PC-9 (cell line): Measurements from ENCODE around the gene PSMC4. TPM values are rescaled to one million over a fixed set of nuclear protein-coding genes. Genes with fewer than 3 reads are reported as not detected.

Source experiments
- BruUV-seq: library from RNA; stranded (reverse); fragments of 400-500 nt; replicated peaks from 2 replicates; lab custom pipeline; 2021; lab: Mats Ljungman, UMichigan
- CTCF ChIA-PET: fragments of 300-600 bp; sonication (Branson Sonifier 250); formaldehyde crosslinking; loops from one replicate; lab custom pipeline; 2022; ENCODE audit warnings: antibody characterized with exemption; lab: Charles Lee
- POLR2A ChIA-PET: fragments of 300-600 bp; sonication (Branson Sonifier 250); formaldehyde crosslinking; loops from one replicate; lab custom pipeline; 2022; ENCODE audit warnings: antibody characterized with exemption; ENCODE audit not compliant: unreplicated experiment; lab: Charles Lee
- DNase-seq, 2 experiments: peaks; one replicate each; pipeline versions ENCODE4 v3.0.0 to v3.0.0-alpha.2; 2015 to 2022; ENCODE audit warnings: mixed read lengths in 1 of 2
- H2AFZ ChIP-seq: fragments of 200-600 bp; sonication (generic); 2 replicates; pipeline ENCODE4 v1.8.1; 2017; ENCODE audit warnings: antibody characterized with exemption
- H3F3A ChIP-seq: fragments of 200-600 bp; sonication (generic); 2 replicates; pipeline ENCODE4 v1.8.1; 2017; ENCODE audit warnings: antibody characterized with exemption, mild to moderate bottlenecking, low read depth; ENCODE audit not compliant: insufficient read depth
- H3K27ac ChIP-seq: fragments of 200-600 bp; sonication (generic); 2 replicates; pipeline ENCODE4 v1.6.1; 2016; ENCODE audit warnings: mixed run types
- H3K27me3 ChIP-seq: fragments of 200-600 bp; sonication (generic); 2 replicates; pipeline ENCODE4 v1.6.1; 2016; ENCODE audit warnings: low read depth, mixed run types; ENCODE audit not compliant: insufficient read depth
- H3K36me3 ChIP-seq: fragments of 200-600 bp; sonication (generic); 2 replicates; pipeline ENCODE4 v1.6.1; 2016; ENCODE audit warnings: low read depth, mixed run types
- H3K4me1 ChIP-seq: fragments of 200-600 bp; sonication (generic); replicated peaks from 2 replicates; pipeline ENCODE4 v1.6.1; 2016; ENCODE audit warnings: mixed run types; ENCODE audit not compliant: insufficient read depth
- H3K4me2 ChIP-seq: fragments of 200-600 bp; sonication (generic); 2 replicates; pipeline ENCODE4 v1.6.1; 2017; ENCODE audit warnings: mixed run types
- H3K4me3 ChIP-seq: fragments of 200-600 bp; sonication (generic); 2 replicates; pipeline ENCODE4 v1.6.1; 2016; ENCODE audit warnings: mixed run types
- H3K79me2 ChIP-seq: fragments of 200-600 bp; sonication (generic); 2 replicates; pipeline ENCODE4 v1.6.1; 2017; ENCODE audit warnings: low read depth, mixed run types
- H3K9me2 ChIP-seq: fragments of 200-600 bp; sonication (generic); 2 replicates; pipeline ENCODE4 v1.8.1; 2017; ENCODE audit warnings: mild to moderate bottlenecking; ENCODE audit not compliant: insufficient read depth
- H3K9me3 ChIP-seq: fragments of 200-600 bp; sonication (generic); 2 replicates; pipeline ENCODE4 v1.8.1; 2016; ENCODE audit warnings: low read depth; ENCODE audit not compliant: insufficient read depth
- H4K20me1 ChIP-seq: fragments of 200-600 bp; sonication (generic); 2 replicates; pipeline ENCODE4 v1.8.1; 2017; ENCODE audit not compliant: insufficient read depth
- CTCF ChIP-seq: fragments of 200-600 bp; sonication (generic); conservative IDR thresholded peaks from 2 replicates; pipeline ENCODE4 v1.6.1; 2017; ENCODE audit warnings: mixed run types, antibody characterized with exemption, mild to moderate bottlenecking, moderate library complexity
- EZH2 ChIP-seq: fragments of 200-600 bp; sonication (generic); IDR thresholded peaks from 2 replicates; pipeline ENCODE4 v1.8.0; 2017; ENCODE audit warnings: antibody characterized with exemption, low read depth
- intact Hi-C: fragments of 100-400 bp; cut with micrococcal nuclease; formaldehyde crosslinking; loops from one replicate; pipeline ENCODE4 v1.10.0; 2022; ENCODE audit not compliant: unreplicated experiment
- total RNA-seq: library from RNA; stranded (reverse); gene quantifications from 2 replicates; pipeline ENCODE4 v1.2.3, GENCODE V29; 2021

Gene PSMC4
- total RNA-seq, 1 experiment from 2014 or later: 110 TPM

GRCh38 chr19:39941615-39942365 is 29.2 kb upstream of the PSMC4 start:
- Histone ChIP-seq H4K20me1 (no peaks in the 10 kb centered on the region), H3K4me1 (peaks cover 32% of the 10 kb centered on the region), H3K27me3 (no peaks in the 10 kb centered on the region), H3K4me3 (no peak overlapping the region), H2AFZ (no peak overlapping the region), H3K27ac (peak overlapping the region; percentile 19; the same call in 1 of the 2 replicates), H3K9me3 (peaks cover 6% of the 10 kb centered on the region; the same call in 1 of the 2 replicates), H3K79me2 (no peaks in the 10 kb centered on the region), H3K36me3 (no peaks in the 10 kb centered on the region), H3K9me2 (no peaks in the 10 kb centered on the region), H3F3A (peaks cover 13% of the 10 kb centered on the region; the same call in 1 of the 2 replicates), H3K4me2 (peak overlapping the region; percentile 56)
- intact Hi-C loops: no loop called here
- no TSS peak for BruUV-seq
- TF ChIP-seq EZH2 (no peak), CTCF (no peak)
- ChIA-PET POLR2A (interaction anchor here (0.5 kb wide), 1 partner anchor 538 kb away, joined by 3 read pairs; no protein-coding TSS in a partner anchor), CTCF (interaction anchor here (0.6 kb wide), 1 partner anchor 535 kb away, joined by 4 read pairs; the partner anchor contains the start of gene ZFP36)
- peak in 1 of 2 experiments; percentile 56 for DNase-seq

DNA sequence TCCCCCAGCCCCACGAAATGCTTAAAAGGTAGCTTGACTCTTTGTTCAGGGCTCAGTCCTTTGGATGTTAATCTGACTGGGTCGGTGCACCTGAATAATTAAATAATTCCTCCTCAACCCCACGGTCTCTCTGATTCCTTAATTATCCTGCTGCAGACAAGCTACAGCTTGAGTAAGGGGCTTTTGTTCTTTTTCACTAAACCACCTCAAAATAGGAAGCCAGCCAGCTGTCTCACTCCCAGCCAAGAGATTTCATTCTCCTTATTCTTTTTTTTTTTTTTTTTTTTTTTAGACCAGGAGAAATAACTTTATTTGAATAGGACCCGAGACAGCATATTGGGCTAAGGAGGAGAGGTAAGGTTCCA is 28.6 kb upstream of the PSMC4 start:
- no peaks in the 10 kb centered on the region for H3K9me2 ChIP-seq
- no peak overlapping the region for H2AFZ ChIP-seq
- H3K4me3 ChIP-seq: no peak overlapping the region
- H3K27me3 ChIP-seq: no peaks in the 10 kb centered on the region
- H3K9me3 ChIP-seq: peaks cover 6% of the 10 kb centered on the region; the same call in 1 of the 2 replicates
- CTCF ChIA-PET: no interaction called here
- intact Hi-C loops: no loop called here
- H3K27ac ChIP-seq: peak overlapping the region; percentile 19; the same call in 1 of the 2 replicates
- peaks cover 13% of the 10 kb centered on the region; the same call in 1 of the 2 replicates for H3F3A ChIP-seq
- H4K20me1 ChIP-seq: no peaks in the 10 kb centered on the region
- no TSS peak for BruUV-seq
- TF ChIP-seq EZH2: no peak
- no peak for TF ChIP-seq CTCF
- no peaks in the 10 kb centered on the region for H3K36me3 ChIP-seq
- peak overlapping the region; percentile 56 for H3K4me2 ChIP-seq
- POLR2A ChIA-PET: interaction anchor here (0.5 kb wide), 1 partner anchor 539 kb away, joined by 3 read pairs; no protein-coding TSS in a partner anchor
- H3K79me2 ChIP-seq: no peaks in the 10 kb centered on the region
- H3K4me1 ChIP-seq: peaks cover 32% of the 10 kb centered on the region
- DNase-seq: no peak

DNA sequence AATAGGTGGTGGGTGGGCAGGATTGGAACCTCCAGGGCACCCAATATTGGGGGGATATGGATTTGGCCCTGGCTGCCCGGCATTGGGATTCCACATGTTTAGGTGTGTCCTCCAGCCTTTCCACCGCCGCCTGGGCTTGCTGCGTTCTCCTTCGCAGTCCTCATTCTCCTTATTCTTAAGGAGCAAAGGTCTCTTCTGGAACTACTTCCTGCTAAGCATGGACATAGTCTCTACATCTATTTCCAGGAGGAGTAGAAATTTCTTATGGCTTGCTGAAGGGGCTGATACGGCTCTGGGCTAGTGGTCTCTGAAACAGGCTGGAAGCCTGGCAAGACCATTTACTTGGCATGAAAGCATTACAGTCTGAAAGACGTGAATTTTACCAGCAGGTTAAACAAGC is 27.4 kb upstream of the PSMC4 start:
- Histone ChIP-seq H3K27me3 (no peaks in the 10 kb centered on the region), H3K9me2 (no peaks in the 10 kb centered on the region), H2AFZ (no peak overlapping the region), H4K20me1 (no peaks in the 10 kb centered on the region), H3K27ac (peak overlapping the region; percentile 46; the same call in 1 of the 2 replicates), H3K36me3 (no peaks in the 10 kb centered on the region), H3K4me2 (peak overlapping the region; percentile 44; the same call in 1 of the 2 replicates), H3K4me1 (peaks cover 32% of the 10 kb centered on the region), H3K4me3 (no peak overlapping the region), H3F3A (peaks cover 13% of the 10 kb centered on the region; the same call in 1 of the 2 replicates), H3K79me2 (no peaks in the 10 kb centered on the region), H3K9me3 (peaks cover 6% of the 10 kb centered on the region; the same call in 1 of the 2 replicates)
- no peak for TF ChIP-seq EZH2
- TF ChIP-seq CTCF: no peak
- no peak for DNase-seq
- POLR2A ChIA-PET: interaction anchor here (0.6 kb wide), 1 partner anchor 42 kb away, joined by 8 read pairs; no protein-coding TSS in a partner anchor
- no TSS peak for BruUV-seq
- intact Hi-C loops: no loop called here
- CTCF ChIA-PET: no interaction called here
